ENCODE measurements around the gene HHEX.

The HHEX gene

DNA sequence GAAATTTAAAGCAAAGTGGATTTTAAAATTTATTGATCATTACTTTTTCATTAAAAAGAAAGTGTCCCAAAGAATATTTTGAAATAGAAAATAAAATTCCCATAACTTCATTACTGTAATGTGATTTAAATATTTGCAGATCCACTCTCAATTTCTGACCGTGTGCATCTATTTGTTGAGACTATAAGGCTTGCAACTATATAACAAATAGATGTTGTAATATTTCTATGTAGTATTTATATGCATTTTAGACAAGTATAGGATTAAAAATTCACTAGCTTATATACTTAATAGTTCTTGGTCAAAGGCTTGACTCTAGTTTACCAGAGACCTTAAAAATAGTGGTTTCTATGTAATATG is 3.8 kb downstream of the HHEX start:
- FAIRE-seq, result peak; percentile 49

DNA sequence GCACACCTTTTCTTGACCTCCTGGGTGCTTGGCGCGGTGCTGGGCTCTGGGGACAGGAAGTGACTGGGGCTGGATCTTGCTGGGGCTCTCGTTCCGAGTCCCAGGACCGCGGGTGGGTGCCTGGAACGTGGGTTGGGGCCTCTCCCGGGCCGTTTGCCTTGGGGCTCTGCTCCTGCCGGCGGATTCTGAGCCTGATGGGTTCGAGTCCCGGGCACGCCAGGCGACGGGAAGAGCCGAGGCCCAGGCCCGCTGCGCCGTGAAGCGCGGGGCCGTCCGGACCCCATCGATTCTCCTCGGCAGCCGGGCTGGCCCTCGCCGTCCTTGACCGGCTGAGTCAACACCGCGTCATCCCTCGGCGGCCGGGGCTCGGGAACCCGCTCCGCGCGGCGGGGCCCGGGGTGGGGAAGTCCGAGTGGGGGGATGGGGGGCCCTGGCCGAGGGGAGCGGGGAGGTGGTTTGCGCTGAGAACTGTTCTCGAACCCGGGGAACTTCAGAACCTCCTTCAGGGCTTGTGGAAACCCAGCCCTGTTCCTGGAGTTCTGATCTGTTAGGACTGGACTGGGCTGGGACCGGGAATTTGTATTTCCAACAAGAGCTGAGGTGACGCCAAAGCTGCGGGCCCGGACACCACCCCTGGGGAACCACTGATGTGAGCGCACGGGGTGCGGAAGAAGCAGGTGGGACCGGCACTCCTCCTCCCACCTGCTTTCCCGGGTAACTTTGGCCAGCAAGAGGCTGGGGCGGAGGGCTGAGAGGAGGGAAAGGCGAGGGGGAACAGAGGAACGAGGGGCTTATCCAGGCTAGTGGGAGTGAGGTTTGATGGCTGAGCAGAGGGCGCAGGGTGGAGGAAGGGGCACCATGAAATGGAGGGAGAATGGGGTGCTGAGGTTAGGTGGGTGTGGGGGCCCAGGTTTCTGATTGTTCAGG is 6.2 kb downstream of the HHEX start:
- no peak for FAIRE-seq

DNA sequence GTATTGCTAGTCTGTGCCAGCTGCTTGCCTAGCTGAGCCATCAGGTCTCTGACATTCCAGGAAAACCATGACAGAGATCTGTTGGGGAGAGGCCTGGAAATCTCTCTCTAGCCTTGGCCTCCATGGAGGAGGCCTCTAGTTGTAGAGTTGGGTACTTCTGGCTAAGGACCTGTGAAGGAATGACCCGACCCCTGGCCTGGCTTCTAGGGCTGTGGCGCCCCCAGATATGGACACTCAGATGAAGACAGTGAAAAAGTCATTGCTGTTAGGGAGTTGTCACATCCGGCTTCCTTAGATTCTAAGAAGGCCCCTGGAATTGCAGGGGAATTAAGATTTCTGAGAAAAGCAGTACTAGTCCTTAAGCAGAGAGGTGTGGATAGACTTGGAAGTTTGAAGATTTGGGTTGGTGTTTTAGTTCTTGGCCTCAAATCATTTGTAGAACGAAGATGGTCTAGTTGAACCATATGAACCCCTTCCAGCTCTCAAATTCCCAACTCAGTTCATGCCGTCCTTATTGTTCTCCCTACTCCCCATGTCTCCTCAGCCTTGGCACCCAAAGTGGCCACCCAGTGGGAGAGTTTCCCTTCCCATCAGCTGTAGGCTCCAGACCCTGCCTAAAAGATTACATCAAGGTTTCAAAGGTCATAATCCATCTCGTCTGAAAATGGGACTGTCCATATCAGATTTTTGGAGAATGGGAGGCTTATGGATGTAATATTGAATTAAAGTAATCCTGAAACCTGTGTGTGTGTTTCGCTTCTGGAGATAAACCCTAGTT is 7.0 kb downstream of the HHEX start:
- FAIRE-seq, result no peak

DNA sequence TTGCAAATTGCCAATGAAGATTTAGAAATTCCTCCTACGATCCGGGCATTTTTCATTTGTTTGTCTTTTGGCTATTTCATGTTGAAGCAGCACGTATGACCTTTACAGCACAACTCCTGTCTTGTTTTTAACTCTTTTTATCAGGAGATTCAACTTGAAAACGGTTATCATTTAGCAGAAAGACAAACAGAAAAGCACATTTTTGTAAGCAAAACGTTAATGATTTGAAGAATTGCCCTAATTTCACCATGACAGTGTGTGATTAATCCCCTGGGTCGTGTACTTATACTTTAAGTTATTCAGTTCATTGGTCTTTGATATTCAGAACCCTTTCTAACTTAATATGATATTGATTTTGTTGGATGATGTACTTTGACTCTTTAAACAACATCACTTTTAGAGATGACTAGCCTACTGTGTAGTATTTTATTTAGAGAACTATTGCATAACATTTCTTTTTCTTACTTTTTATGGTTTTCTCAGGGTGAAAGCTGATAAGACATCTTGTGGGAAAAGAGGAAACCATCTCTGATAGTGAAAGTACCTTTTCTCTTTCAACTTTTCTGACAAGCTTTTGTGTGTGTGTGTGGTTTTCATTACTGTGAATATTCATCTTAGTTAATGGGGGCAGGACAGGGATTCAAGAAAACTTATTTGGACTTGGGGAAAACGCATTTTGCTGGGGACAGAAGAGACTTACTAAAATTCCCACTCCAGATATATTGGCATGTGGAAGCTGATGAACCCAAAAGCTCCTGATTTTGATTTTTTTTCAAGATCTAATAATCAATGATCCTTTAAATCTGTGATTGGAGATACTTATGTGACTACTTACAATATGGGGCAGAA is 8.1 kb downstream of the HHEX start:
- FAIRE-seq, result no peak

DNA sequence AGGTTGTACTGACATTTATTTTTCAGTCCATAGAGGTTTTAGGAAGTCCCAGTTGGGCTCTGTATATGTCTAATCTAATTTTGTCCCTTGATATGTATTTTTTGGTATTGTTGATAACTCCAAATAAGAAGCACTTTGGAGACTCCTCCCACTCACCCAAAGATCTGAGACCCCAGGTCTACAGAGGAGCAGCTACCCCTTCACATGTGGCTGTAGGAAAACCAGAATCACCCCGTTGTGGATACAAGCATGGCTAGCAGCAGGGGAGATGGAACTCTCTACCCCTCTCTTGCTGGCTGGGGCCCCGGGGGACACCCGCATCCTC is 9.4 kb downstream of the HHEX start:
- no peak for FAIRE-seq

DNA sequence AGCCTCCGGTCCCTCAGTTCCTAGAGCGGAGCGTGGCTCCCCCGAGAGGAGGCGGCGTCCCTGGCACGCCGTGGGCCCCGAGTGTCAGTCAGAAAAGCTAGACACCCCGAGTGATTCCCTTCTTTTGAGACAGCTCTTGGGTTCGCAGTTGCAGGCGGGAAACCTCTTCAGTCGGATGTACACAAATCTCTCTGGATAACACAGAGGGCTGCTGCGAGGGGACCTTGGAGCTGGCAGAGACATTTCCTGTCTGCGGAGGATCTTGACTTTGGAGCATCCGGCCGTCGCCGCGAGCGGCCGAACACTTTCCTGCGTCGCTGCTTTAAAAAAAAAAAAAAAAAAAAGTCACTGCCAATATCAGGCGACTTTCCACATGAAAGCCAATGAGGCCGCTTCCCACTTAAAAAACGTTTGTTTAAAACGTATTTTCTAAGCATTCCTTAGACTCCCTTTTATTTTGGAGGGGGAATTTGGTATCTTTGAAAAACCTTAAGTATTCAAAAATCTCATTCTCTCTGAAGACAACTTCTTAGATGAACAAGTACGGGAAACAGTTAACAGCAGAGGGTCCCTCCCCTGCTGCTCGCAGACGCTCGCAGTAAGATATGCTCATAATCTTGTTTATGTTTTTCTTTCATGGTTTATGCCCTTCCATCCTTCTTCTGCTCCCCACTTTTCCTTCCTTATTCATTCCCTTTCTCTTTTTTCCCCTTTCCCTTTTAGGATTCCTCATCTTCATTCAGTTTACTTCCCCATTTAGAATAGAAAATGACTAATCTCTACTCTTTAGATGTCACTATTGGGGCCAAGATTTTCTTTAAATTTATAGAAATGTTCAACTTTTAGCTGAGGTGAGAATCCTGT is 10.0 kb downstream of the HHEX start:
- FAIRE-seq, result no peak

DNA sequence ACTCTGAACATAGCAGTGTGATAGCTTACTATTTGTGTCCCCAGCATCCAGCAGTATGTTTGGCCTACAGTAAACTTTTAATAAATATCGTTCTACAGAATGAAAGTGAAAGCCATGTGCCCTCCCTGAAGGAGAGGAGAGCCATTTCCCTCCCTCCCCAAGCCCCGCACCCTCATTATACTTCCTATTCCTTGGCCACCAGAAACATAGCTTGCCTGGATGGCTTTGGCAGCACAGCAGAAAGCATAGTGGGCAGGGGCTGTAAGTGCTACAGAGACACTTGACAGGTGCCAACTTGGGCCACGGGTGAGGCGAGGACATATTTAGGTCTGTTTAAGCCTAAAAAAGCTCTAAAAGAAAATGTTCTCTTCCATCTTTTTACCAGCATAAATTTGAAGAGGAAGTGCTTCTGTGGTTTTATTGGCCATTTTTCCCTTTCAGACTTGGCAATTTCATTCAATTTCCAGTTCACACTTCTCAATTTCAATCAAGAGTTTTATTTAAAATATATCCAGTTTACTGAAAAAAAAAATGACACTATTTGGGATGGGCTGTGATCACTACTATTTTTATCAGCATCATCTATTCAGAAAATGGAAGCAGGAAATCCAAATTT is 12.7 kb downstream of the HHEX start:
- no peak for FAIRE-seq

DNA sequence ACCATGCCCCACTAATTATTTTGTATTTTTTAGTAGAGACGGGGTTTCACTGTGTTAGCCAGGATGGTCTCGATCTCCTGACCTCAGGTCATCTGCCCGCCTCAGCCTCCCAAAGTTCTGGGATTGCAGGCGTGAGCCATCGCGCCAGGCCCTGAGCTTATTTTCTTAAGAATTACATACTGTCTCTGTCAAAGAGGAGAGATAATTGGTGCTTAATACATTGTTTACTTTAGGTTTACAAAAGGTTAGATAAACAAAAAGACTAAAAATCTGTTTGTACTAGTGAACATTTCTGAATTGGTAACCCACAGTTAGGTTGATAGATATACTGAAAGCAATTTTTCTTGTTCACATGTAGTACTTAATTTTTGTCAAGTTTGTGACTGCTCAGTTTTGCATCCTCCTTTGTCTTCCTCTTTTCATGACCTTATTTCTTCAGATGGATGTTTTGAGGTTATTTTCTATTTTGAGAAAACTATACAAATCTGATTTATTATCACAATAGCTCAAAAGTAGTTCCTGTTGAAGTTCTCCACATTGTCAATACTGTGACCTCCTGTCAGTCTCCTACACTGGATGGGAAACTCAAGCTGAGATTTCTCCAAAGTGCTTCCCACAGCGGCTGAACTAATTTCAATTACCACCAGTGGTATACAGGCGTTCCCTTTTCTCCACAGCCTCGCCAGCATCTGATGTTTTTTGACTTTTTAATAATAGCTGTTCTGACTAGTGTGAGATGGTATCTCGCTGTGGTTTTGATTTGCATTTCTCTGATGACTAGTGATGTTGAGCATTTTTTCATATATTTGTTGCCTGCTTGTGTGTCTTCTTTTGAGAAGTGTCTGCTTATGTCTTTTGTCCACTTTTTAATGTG is 22.5 kb downstream of the HHEX start:
- no peak for FAIRE-seq

DNA sequence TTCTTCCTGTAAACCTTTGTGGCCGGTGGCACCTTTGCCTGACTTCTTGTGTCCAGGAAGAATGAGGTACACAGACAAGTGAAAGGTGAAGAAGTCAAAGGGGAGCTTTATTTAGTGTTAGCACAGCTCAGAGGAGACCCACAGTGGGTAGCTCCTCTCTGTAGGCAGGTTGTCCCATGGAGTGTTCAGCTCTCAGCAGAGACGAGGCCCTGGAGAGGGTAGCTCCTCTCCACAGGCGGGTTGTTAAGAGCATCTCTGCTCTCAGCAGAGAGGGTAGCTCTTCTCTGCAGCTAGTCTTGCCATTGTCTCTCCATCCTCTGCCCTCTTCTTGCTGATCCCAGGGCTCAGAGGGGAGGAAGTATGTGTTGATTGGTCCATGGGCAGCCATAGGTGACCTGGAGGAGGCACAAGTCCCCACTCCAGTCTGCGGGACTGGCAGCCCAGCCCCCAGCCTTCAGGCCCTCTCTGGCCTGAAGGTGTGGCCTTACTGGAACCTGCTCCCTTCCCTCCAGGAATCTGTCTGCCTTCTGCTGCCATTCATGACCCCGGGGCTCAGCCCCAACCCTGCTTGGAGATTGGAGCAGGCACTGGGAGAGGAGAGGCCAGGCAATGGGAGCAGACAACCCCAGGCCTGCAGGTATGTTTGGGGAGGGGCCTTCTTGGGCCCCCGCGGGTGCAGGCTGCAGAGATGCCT is 24.5 kb downstream of the HHEX start:
- FAIRE-seq, result no peak

DNA sequence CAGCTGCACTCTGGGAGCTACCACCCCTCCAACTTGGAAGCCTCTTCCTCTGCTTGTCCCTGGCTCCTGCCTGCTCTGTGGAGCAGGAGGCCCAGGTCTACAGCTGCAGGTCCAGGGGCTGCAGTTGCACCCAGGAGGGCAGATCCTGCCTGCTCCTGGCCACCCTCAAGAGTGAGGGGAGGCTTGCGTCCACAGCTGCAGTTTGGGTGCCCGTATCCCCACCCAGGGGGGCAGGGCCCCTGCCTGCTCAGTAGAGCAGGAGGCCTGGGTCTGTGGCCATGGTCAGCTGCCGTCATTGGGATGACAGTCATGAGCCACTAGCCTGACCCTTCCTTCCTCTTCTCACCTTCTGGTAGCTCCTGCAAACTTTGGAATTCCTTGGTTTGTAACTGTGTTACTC is 25.1 kb downstream of the HHEX start:
- FAIRE-seq, result no peak

DNA sequence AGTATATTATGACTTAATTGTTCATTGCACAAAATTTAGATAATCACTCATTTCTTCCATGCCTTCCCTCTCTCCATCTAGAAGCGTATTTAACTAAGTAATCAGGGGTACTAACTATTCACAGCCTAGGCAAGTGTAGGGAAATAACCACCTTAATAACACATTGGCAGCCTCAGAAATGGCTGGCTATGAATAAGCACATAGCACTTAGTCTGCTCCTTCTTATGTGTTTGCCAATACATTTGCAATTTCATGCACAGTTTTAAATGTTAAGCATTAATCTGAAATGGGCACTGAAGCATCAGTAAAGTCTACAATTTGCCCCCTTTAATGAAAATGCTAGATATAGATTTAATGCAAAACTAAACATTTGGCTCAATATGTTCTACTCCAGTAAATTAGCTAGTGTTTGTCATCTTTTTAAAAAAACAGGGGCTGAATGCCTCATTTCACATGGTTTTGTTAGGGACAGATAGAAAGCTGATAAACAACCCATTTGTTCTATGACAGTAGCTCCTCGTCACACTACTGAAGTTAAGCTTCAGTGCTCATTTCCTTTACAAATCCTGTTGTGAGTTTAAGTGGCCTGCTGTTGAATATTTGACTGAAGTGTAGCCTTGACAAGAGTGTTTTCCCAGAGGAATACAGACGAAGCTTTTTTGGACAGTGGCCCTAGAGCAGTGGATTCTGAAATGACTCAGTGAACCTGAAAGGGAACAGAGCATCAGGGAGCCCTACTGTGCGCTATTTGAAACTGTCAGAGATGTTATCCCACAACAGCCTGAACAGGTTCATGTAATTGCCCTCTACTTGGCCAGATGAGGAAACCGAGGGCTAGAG is 30.5 kb downstream of the HHEX start:
- no peak for FAIRE-seq

DNA sequence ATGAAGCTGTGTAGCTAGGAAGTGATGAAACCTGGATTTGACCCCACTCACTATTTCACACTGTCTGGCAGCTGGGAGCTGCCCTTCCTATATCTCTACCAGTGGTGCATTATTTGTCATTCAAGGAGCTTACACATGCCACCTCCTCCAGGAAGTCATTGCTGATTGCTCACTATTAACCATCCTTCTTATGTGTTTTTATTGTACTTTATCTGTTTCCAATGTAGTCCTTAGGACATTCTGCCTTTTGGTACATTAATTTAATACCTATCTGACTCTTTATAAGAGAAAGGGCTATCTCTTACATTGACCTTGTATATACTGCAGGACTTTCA is 31.0 kb downstream of the HHEX start:
- no peak for FAIRE-seq

DNA sequence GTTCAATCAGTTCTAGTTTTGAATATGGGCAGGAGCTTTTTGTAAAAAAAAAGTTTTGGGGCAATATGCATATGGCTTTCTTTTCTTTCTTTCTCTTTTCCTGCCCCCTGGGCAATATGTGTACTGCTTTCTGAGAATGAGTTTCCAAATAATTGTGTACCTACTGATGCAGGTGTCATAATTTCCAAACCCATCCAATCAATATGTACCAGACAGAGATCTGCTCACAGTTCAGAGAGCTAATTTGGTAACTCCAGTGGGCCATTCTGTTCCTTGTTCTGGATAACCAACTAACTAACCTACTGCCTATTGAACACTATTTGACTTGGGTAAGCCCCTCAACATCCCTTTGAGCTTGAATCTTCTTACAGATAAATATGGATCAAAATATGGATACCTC is 32.6 kb downstream of the HHEX start:
- FAIRE-seq, result no peak

DNA sequence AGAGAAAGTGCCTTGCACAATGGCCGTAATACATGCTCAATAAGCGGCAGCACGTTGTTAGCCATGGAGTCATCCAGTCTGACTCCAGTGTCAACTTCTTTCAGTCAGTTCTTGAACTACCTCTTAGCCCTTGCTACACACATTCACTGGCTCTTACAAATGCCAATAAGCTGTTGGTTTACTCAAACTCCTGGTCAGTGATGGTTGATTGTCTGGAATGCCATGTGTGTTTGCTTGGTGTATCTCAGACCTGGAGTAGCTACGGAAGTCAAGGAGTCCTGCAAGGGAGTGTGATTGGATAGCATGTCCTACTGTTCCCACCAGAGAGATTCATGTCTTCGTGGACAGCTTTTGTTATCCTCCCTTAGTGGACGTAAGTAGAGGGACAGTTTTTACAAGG is 37.4 kb downstream of the HHEX start:
- FAIRE-seq, result no peak

DNA sequence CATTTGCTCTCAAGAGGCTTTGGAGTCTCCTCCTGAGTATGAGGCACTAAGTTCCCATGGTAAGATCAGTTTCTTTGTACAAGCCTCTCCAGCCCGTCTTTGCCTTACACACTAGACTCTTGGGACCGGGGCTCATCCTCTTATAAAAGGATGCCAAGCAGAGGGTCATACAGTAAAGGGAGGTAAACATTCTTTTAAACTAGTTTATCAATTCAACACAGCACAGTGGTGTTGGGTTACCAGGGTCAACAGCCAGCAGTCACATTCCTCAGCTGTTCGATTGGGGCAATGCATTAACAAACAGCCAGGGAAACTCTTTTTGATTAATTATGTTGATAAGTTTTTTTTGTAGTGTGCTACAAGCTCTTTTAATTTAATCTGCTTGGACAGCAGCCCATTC is 37.8 kb downstream of the HHEX start:
- FAIRE-seq, result no peak

DNA sequence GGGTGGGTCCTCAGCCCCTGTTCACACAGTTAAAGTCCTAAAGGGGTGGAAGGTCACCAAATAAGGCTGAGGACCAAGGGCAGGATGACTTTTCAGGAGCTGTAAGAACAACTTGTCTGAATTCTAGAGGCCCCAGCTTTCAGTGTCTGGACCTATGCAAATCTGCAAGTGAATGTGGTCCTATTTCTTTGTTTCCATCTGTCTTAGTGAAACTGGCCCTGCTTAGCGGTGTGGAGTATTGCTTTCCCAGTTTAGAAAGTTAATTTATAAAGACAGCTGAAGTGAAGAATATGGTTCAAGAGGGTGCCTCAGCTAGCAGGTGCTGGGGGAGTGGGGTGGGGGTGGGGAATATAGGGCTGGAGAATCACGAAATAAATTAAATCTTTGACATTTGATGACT is 40.1 kb downstream of the HHEX start:
- FAIRE-seq, result no peak

DNA sequence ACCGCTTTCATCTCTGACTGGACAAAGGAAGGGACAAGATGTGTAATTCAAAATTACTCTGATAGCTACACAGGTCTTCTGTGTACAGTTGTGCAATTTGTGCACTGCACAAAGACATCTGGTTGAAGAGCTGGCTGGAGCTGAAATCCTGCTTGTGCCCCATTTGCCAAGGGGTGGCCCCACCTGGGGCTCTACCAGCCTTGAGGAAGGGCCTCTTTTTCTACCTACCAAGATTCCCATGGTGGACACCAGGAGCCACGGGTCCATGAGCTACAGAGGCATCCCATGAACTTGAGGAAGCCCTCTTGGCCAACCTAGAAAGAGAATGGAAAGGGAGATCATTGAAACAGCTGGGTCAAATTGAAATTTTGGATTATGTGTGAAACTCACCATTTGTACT is 43.2 kb downstream of the HHEX start:
- FAIRE-seq, result no peak

DNA sequence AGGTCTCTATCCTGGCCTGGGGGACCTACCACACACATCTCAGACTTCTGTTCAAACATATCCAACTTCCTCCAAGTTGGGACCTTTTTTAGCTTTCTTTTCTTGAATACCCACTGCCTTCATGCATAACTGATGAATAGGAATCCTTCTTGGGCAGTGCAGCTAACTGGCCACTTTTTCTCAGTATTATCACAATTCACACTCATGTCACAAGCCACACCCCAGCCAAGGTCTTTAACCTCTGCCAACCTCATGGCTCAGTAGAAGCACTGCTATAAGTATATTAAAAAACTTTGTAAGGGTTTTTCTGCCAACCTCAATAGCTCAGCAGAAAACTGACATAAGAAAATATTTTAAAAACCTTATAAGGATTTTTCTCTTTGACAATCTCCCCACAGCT is 44.5 kb downstream of the HHEX start:
- FAIRE-seq, result no peak

DNA sequence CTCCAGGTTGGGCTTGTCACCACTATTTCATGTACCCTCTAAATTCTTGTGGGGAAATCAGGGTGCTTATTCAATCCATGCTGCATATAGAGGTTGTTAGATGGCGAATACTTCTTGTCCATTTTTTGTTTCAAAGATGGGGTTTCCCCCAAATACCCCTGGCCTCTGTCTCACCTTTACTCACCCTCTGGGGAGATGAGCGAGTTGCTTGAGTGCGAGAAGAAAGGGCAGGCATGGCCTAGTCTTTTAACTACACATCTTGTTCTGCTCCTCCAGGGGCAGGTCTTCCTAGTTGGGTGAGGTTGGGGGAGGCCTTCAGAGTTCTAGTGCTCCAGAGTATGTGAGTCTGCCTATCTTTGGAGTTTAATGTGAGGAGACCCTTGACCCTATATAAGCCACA is 46.2 kb downstream of the HHEX start:
- no peak for FAIRE-seq

DNA sequence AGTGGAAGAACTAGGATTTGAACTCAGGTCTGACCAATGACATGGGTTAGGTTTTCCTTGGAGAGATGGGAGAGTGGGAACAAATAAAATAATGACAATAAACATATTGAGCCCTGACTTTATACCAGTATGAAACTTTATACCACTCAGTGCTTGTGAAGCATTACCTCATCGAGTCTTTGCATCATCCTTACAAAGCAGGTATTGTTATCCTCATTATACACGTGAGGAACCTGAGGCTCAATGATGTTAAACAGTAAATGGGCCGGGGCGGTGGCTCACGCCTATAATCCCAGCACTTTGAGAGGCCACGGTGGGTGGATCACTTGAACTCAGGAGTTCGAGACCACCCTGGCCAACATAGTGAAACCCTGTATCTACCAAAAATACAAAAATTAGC is 47.7 kb downstream of the HHEX start:
- no peak for FAIRE-seq

All from G401.6 (cell line).